CD14-positive monocyte (primary cell): ENCODE measurements around the gene NPEPL1. TPM values are rescaled to one million over a fixed set of nuclear protein-coding genes. Genes with fewer than 3 reads are reported as not detected.

Experiments
- DNase-seq, 3 donors: peaks; one replicate each; pipeline ENCODE4 v3.0.0-alpha.2; 2011 to 2022
- H2AFZ ChIP-seq: 2 replicates; pipeline ENCODE4 v1.6.0; 2012; ENCODE audit warnings: mild to moderate bottlenecking, low read depth, low read length, inconsistent platforms; ENCODE audit not compliant: insufficient read depth, poor library complexity, severe bottlenecking
- H3K27ac ChIP-seq, 2 donors: 1 replicate in 1 of 2; 2 replicates in 1 of 2; pipeline ENCODE4 v1.5.1; 2012 to 2013; ENCODE audit warnings: low read length in 2 of 2, control low read depth in 1 of 2, inconsistent platforms in 1 of 2, low read depth in 1 of 2, mild to moderate bottlenecking in 1 of 2
- H3K27me3 ChIP-seq, 2 donors: one replicate each; pipeline versions ENCODE4 v1.6.0 to v1.6.1; 2011 to 2013; ENCODE audit warnings: low read length in 2 of 2; ENCODE audit not compliant: control insufficient read depth in 2 of 2, insufficient read depth in 2 of 2
- H3K36me3 ChIP-seq, 2 donors: replicated peaks in 1 of 2; 1 replicate in 1 of 2; 2 replicates in 1 of 2; pipeline versions ENCODE4 v1.5.1 to v1.6.1; 2012 to 2013; ENCODE audit warnings: low read length in 2 of 2, control low read depth in 1 of 2, inconsistent platforms in 1 of 2, mild to moderate bottlenecking in 1 of 2; ENCODE audit not compliant: insufficient read depth in 2 of 2, control insufficient read depth in 1 of 2
- H3K4me1 ChIP-seq, 2 donors: 1 replicate in 1 of 2; 2 replicates in 1 of 2; pipeline versions ENCODE4 v1.5.1 to v1.6.1; 2012 to 2013; ENCODE audit warnings: low read length in 2 of 2, control low read depth in 1 of 2, inconsistent platforms in 1 of 2, mild to moderate bottlenecking in 1 of 2, moderate library complexity in 1 of 2; ENCODE audit not compliant: insufficient read depth in 2 of 2, control insufficient read depth in 1 of 2
- H3K4me2 ChIP-seq: replicated peaks from 2 replicates; pipeline ENCODE3; 2012; ENCODE audit warnings: low read length, moderate library complexity, mild to moderate bottlenecking; ENCODE audit not compliant: poor library complexity, severe bottlenecking; ENCODE audit errors: extremely low read depth
- H3K4me3 ChIP-seq, 3 experiments: fragments of 200-600 bp in 1 of 3; sonication (generic) in 1 of 3; replicated peaks in 1 of 3; 1 replicate in 2 of 3; 2 replicates in 1 of 3; pipeline ENCODE4 v1.5.1; 2011 to 2013; ENCODE audit warnings: low read length in 3 of 3, mild to moderate bottlenecking in 3 of 3, control low read depth in 2 of 3, low read depth in 2 of 3, inconsistent platforms in 1 of 3, moderate library complexity in 1 of 3
- H3K79me2 ChIP-seq: 2 replicates; pipeline ENCODE4 v1.6.0; 2012; ENCODE audit warnings: mild to moderate bottlenecking, control low read depth, inconsistent platforms, low read length, moderate library complexity; ENCODE audit not compliant: insufficient read depth
- H3K9ac ChIP-seq: 2 replicates; pipeline ENCODE4 v1.6.0; 2017; ENCODE audit warnings: low read length, mild to moderate bottlenecking; ENCODE audit not compliant: insufficient read depth, poor library complexity, severe bottlenecking
- H3K9me3 ChIP-seq, 2 donors: replicated peaks in 1 of 2; 1 replicate in 1 of 2; 2 replicates in 1 of 2; pipeline versions ENCODE4 v1.5.1 to v1.6.1; 2012 to 2013; ENCODE audit warnings: low read length in 2 of 2, control low read depth in 1 of 2; ENCODE audit not compliant: control insufficient read depth in 1 of 2, insufficient read depth in 1 of 2
- H4K20me1 ChIP-seq: 2 replicates; pipeline ENCODE4 v1.6.0; 2012; ENCODE audit warnings: mild to moderate bottlenecking, low read length, control low read depth, moderate library complexity; ENCODE audit not compliant: insufficient read depth
- H3K27ac Mint-ChIP-seq, 7 donors: one replicate each; pipeline ENCODE4 v1.8.0; 2020; ENCODE audit warnings: mild to moderate bottlenecking in 7 of 7, mixed read lengths in 7 of 7, moderate library complexity in 6 of 7, inconsistent platforms in 2 of 7
- H3K27me3 Mint-ChIP-seq, 3 donors: one replicate each; pipeline ENCODE4 v1.8.0; 2021 to 2022; ENCODE audit warnings: low read depth in 3 of 3, mild to moderate bottlenecking in 3 of 3, mixed read lengths in 3 of 3, moderate library complexity in 3 of 3, inconsistent platforms in 1 of 3
- H3K36me3 Mint-ChIP-seq, 2 donors: one replicate each; pipeline ENCODE4 v1.8.0; 2020; ENCODE audit warnings: mixed read lengths in 2 of 2, inconsistent platforms in 1 of 2, mild to moderate bottlenecking in 1 of 2
- H3K4me1 Mint-ChIP-seq: one replicate; pipeline ENCODE4 v1.8.0; 2020; ENCODE audit warnings: mild to moderate bottlenecking, mixed read lengths
- H3K4me3 Mint-ChIP-seq, 2 donors: one replicate each; pipeline ENCODE4 v1.8.0; 2020; ENCODE audit warnings: mild to moderate bottlenecking in 2 of 2, mixed read lengths in 2 of 2, moderate library complexity in 1 of 2
- H3K9me3 Mint-ChIP-seq, 7 donors: one replicate each; pipeline ENCODE4 v1.8.0; 2020 to 2022; ENCODE audit warnings: mixed read lengths in 7 of 7, mild to moderate bottlenecking in 6 of 7, moderate library complexity in 6 of 7, inconsistent platforms in 2 of 7
- WGBS: methylation state at CpG from one replicate; pipeline ENCODE4 v1.1.5; 2013; ENCODE audit warnings: missing lambda C conversion rate; ENCODE audit not compliant: insufficient coverage; 5-methylcytosine and 5-hydroxymethylcytosine counted together
- intact Hi-C, 2 donors: fragments of 100-400 bp; cut with micrococcal nuclease; formaldehyde crosslinking; loops; one replicate each; pipeline versions ENCODE4 v1.15.0 to v1.15.1; 2023
- polyA plus RNA-seq, 3 donors: library from polyadenylated mRNA; depleted of rRNA in 1 of 3; unstranded in 2 of 3; stranded (reverse) in 1 of 3; fragments of 300-500 nt in 2 of 3; fragments of >200 nt in 1 of 3; fragmentation: Illumina TruSeq in 2 of 3; gene quantifications; 1 replicate in 2 of 3; 2 replicates in 1 of 3; pipeline ENCODE4 v1.2.3, GENCODE V29; 2012 to 2021
- TF ChIP-seq, protein P1 (sequence below): fragments of 200-600 bp; IDR thresholded peaks from one replicate; pipeline ENCODE4 v1.8.0; 2022; ENCODE audit warnings: antibody characterized with exemption, mild to moderate bottlenecking

The NPEPL1 gene
- polyA plus RNA-seq, 3 donors: 37.6 to 109 (median 39.6) TPM

DNA sequence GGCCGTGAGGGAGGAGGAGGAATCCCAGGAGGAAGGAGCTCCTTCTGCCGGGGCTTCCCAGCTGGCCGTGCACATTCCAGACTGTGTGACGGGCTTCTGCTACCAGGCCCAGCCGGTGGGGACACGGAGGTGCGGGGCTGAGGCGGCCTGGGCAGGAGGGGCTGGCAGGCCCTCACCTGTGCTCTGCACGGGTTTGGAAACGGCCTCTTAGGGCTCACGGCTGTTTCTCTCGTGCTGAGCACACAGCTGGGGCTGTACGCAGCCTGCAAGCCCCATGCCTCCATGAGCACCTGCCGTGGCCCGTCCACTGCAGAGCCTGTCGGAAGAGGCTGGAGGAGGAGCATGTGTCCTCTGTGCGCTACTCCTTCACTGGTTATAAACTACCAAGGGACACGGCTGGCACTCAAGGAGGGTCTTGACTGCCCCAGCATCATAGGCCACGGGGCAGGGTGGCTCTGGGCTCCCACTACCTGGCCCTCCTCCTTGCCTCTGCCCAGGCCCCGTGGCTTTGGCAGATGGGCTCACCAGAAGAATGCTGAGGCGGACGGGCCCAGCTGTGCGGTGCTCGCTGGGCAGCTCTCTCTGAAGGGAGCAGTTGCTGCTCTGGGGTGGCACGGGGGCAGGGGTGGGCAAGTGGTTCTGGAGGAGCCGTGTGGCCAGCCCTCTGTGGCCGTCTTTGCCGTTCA, 15.8 kb downstream of the NPEPL1 start:
- H3K9ac ChIP-seq: no peak overlapping the region
- TF ChIP-seq, protein P1, sequence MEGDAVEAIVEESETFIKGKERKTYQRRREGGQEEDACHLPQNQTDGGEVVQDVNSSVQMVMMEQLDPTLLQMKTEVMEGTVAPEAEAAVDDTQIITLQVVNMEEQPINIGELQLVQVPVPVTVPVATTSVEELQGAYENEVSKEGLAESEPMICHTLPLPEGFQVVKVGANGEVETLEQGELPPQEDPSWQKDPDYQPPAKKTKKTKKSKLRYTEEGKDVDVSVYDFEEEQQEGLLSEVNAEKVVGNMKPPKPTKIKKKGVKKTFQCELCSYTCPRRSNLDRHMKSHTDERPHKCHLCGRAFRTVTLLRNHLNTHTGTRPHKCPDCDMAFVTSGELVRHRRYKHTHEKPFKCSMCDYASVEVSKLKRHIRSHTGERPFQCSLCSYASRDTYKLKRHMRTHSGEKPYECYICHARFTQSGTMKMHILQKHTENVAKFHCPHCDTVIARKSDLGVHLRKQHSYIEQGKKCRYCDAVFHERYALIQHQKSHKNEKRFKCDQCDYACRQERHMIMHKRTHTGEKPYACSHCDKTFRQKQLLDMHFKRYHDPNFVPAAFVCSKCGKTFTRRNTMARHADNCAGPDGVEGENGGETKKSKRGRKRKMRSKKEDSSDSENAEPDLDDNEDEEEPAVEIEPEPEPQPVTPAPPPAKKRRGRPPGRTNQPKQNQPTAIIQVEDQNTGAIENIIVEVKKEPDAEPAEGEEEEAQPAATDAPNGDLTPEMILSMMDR: no peak
- no peaks in the 10 kb centered on the region for H3K27me3 ChIP-seq
- H3K9me3 Mint-ChIP-seq: peaks cover 0 to 1% (median 0%) of the 10 kb centered on the region in 7 donors
- peak overlapping the region in 2 of 7 donors; percentile 22 to 50 for H3K27ac Mint-ChIP-seq
- H3K27ac ChIP-seq: no peak overlapping the region
- no peaks in the 10 kb centered on the region for H3K79me2 ChIP-seq
- no peaks in the 10 kb centered on the region for H3K27me3 Mint-ChIP-seq
- H3K4me3 ChIP-seq: no peak overlapping the region
- peaks cover 35 to 64% of the 10 kb centered on the region in 2 donors for H3K36me3 ChIP-seq
- intact Hi-C loops: no loop called here
- H3K36me3 Mint-ChIP-seq: peaks cover 36 to 59% of the 10 kb centered on the region in 2 donors
- no peak overlapping the region for H3K4me2 ChIP-seq
- no peaks in the 10 kb centered on the region for H3K4me1 Mint-ChIP-seq
- peak in 1 of 3 donors; percentile 2 for DNase-seq
- H3K4me1 ChIP-seq: no peaks in the 10 kb centered on the region
- H3K4me3 Mint-ChIP-seq: no peak overlapping the region
- WGBS: over 99% methylated on average over 22 of the region's 28 CpGs
- H2AFZ ChIP-seq: no peak overlapping the region
- no peaks in the 10 kb centered on the region for H4K20me1 ChIP-seq
- no peaks in the 10 kb centered on the region for H3K9me3 ChIP-seq

DNA sequence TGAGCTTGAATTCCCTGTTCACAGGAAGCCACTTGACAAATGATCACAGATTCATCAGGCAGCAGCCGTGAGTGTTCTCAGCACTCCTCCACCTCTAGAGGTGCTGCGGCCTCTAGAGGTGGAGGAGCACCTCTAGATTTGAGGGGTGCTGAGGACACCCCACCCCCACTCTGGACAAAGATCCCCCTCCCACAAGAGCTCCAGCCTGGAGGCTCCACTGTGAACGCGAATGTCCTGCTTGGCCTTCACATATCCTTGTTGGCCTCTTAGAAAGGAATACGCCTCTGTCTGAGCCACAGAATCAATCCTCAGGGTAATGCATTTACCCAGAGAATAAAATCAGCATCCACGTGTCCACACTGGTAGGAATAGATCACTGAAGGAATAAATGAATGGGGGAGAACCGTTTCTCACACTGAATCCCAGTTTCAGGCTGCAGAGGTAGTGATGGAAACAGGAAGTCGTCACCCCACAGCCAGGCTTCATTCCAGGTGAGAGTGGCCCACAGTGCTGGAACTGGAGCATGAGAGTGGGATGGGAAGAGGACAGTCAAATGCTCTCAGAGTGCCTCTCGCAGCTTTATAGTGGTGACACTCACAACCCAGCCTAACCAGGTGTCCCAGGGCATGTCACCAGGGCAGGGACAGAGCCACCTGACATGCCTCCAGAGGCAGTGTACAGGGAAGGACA, 16.6 kb downstream of the NPEPL1 start:
- no peak overlapping the region for H3K4me3 Mint-ChIP-seq
- Histone ChIP-seq H2AFZ (no peak overlapping the region), H3K27me3 (no peaks in the 10 kb centered on the region), H3K4me2 (no peak overlapping the region), H4K20me1 (no peaks in the 10 kb centered on the region), H3K4me3 (no peak overlapping the region), H3K9me3 (no peaks in the 10 kb centered on the region), H3K9ac (no peak overlapping the region), H3K27ac (no peak overlapping the region), H3K36me3 (peaks cover 35 to 64% of the 10 kb centered on the region in 2 donors), H3K4me1 (no peaks in the 10 kb centered on the region), H3K79me2 (no peaks in the 10 kb centered on the region)
- no peaks in the 10 kb centered on the region for H3K9me3 Mint-ChIP-seq
- TF ChIP-seq, protein P1: no peak
- H3K27ac Mint-ChIP-seq: peak overlapping the region in 3 of 7 donors; percentile 6 to 50 (median 41)
- WGBS: 100% methylated on average over 1 of the region's 9 CpGs
- peak in 1 of 3 donors; percentile 2 for DNase-seq
- peaks cover 0 to 2% (median 0%) of the 10 kb centered on the region in 3 donors for H3K27me3 Mint-ChIP-seq
- H3K4me1 Mint-ChIP-seq: no peaks in the 10 kb centered on the region
- H3K36me3 Mint-ChIP-seq: peaks cover 34 to 59% of the 10 kb centered on the region in 2 donors
- intact Hi-C loops: no loop called here
